ENCODE results near the gene GAN. TPM values are rescaled to one million over a fixed set of nuclear protein-coding genes. Genes with fewer than 3 reads are reported as not detected.

Gene GAN, protein sequence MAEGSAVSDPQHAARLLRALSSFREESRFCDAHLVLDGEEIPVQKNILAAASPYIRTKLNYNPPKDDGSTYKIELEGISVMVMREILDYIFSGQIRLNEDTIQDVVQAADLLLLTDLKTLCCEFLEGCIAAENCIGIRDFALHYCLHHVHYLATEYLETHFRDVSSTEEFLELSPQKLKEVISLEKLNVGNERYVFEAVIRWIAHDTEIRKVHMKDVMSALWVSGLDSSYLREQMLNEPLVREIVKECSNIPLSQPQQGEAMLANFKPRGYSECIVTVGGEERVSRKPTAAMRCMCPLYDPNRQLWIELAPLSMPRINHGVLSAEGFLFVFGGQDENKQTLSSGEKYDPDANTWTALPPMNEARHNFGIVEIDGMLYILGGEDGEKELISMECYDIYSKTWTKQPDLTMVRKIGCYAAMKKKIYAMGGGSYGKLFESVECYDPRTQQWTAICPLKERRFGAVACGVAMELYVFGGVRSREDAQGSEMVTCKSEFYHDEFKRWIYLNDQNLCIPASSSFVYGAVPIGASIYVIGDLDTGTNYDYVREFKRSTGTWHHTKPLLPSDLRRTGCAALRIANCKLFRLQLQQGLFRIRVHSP
- 3.5 and 5.3 TPM in 2 replicates for total RNA-seq

GRCh38 chr16:81314603-81315270 is at the start of gene GAN:
TSS of gene GAN (plus strand) at chr16:81314962. CDS start at chr16:81315114, 152 bp downstream.

Other genes with a start within 250 kb of the GAN start
- 0.16 and 0.34 TPM in 2 replicates for gene C16orf46, start 237.7 kb upstream of the GAN start, total RNA-seq
- 7.3 and 13.6 TPM in 2 replicates for gene GCSH, start 218.6 kb upstream of the GAN start, total RNA-seq
- under 0.01 TPM in 1 of 2 replicates, not detected in the other for gene BCO1, start 76.3 kb upstream of the GAN start, total RNA-seq
- 4.6 and 5.3 TPM in 2 replicates for gene CMIP, start 129.8 kb downstream of the GAN start, total RNA-seq